ENCODE measurements around the gene PRIMA1. TPM values are rescaled to one million over a fixed set of nuclear protein-coding genes. Genes with fewer than 3 reads are reported as not detected.

PRIMA1 gene
- total RNA-seq, 1 donor = not detected

DNA sequence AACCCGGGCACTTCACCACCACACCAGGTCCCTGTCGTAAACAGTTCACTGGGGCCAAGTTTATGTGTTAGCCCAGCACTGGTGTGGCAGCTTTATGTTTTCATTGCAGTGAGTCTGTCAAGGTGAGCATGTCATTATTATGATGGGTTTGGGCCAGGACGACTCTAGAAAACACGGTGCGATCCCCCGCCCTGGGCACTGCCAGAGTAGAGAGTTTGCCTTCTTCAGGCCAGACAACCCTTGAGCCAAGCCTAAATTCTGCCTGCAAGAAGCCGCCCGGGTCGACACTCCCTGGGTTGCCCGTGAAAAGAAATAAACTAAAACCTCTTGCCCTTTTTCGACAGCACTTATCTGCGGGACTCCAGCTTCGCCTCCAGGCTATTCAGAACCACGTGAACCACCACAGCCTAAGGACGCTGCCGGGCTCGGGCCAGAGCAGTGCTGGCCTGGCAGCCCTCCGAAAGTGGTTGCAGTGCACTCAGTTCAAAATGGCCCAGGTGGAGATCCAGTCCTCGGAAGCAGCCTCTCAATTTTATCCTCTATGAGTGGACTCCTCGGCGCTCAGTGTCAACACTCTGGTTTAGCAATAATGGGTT lies 81.8 kb downstream of the PRIMA1 start:
- Histone ChIP-seq H3K4me1 (ENCODE audit: insufficient read depth, low read length) (no peaks in the 10 kb centered on the region), H3K9me3 (ENCODE audit: low read depth, low read length) (no peaks in the 10 kb centered on the region), H3K27me3 (ENCODE audit: insufficient read depth, low read length) (no peaks in the 10 kb centered on the region), H3K4me3 (ENCODE audit: low read length) (no peak overlapping the region)

DNA sequence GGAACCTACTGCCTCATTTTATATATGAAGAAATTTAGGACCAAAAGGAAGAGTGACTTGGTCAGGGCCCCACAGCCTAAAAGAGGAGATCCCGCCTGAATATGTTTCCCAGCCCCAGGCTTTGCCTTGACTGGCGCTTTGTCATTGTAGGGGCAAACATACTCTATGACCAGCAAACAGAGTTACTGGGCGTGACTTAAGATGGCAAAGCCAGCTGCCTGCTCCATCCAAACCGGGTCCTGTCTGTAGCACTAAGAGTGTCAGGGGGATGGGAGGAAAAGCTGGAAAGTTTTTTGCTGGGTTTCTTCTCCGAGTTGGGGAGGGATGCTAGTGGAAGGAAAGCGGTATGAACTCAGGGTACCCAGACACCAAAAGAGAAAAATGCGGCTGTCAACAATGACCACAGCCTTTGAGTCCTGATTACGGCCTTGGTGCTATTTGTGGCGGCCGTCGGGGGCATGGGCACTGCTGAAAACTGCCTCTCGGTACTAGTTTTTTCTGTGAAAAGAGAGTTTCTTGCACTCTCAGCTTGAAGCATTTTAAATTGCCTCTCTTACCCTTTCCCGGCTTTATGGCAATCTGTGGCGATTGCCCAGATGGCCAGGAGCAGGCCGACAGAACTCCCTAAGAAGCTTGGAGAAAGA lies 82.7 kb downstream of the PRIMA1 start:
- Histone ChIP-seq H3K9me3 (ENCODE audit: low read depth, low read length) (no peaks in the 10 kb centered on the region), H3K27me3 (ENCODE audit: insufficient read depth, low read length) (peaks cover 3% of the 10 kb centered on the region), H3K4me1 (ENCODE audit: insufficient read depth, low read length) (no peaks in the 10 kb centered on the region), H3K4me3 (ENCODE audit: low read length) (no peak overlapping the region)

DNA sequence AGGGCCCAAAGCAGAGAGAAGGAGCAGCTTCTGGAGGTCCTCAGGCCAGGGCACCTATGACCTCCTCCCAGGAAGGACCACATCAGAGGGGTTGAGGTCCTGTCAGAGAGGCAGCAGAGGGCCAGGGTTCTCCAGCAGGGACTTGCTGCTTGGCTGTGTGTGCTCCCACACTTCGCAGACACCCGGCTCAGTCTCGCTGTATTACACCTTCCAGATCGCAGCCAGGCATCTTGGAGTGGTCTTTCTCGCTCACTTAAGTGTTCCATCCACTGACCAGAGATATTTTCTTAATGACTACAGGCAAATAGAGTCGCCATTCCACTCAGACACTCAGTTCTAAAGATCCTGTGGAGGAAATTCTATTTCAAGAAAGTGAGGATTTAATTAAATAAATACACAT lies 84.3 kb downstream of the PRIMA1 start:
- H3K27me3 ChIP-seq (ENCODE audit: insufficient read depth, low read length) = peaks cover 5% of the 10 kb centered on the region
- no peaks in the 10 kb centered on the region for H3K4me1 ChIP-seq (ENCODE audit: insufficient read depth, low read length)

DNA sequence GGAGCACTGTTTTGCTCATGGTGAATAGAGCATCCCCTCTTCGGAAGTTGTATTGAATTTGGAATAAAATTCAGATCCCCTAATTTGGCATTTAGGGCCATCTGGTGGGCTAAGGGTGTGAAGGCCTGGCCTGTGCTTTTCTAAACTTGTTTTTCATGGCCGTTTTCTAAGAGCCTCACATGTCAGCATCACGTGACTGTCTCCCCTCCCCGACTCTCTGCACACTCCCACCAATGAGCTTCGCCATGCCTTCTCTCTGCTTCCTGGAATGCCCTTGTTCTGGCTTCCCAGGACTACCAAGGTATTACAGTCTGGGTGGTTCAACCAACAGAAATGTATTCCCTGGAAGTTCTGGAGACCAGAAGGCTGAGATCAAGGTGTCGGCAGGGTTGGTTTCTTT lies 85.3 kb downstream of the PRIMA1 start:
- Histone ChIP-seq H3K9me3 (ENCODE audit: low read depth, low read length) (no peaks in the 10 kb centered on the region), H3K27me3 (ENCODE audit: insufficient read depth, low read length) (peaks cover 5% of the 10 kb centered on the region), H3K4me1 (ENCODE audit: insufficient read depth, low read length) (no peaks in the 10 kb centered on the region), H3K4me3 (ENCODE audit: low read length) (no peak overlapping the region)

More for the DNA sequence above, 84.3 kb downstream of the PRIMA1 start:
- Histone ChIP-seq H3K4me3 (ENCODE audit: low read length) (no peak overlapping the region), H3K9me3 (ENCODE audit: low read depth, low read length) (no peaks in the 10 kb centered on the region)

DNA sequence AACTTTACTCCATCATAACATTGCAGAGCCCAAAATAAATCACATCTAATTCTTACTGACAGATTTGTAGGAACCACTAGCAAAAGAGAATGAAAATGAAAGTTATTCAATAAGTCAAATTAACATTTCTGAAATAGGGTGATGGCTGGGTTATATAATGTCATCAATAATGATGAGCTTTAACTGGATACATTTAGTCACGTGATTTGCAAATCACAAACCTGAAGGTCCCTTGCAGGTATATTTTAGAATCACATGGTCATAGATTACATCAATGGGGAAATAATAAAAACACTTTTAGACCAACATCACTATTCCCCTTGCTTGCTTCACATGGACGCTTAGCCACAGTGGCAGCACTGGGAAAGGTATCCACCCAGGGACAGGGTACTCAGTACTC lies 86.7 kb downstream of the PRIMA1 start:
- H3K4me3 ChIP-seq (ENCODE audit: low read length) = no peak overlapping the region
- peaks cover 5% of the 10 kb centered on the region for H3K27me3 ChIP-seq (ENCODE audit: insufficient read depth, low read length)
- no peaks in the 10 kb centered on the region for H3K4me1 ChIP-seq (ENCODE audit: insufficient read depth, low read length)
- H3K9me3 ChIP-seq (ENCODE audit: low read depth, low read length) = no peaks in the 10 kb centered on the region

DNA sequence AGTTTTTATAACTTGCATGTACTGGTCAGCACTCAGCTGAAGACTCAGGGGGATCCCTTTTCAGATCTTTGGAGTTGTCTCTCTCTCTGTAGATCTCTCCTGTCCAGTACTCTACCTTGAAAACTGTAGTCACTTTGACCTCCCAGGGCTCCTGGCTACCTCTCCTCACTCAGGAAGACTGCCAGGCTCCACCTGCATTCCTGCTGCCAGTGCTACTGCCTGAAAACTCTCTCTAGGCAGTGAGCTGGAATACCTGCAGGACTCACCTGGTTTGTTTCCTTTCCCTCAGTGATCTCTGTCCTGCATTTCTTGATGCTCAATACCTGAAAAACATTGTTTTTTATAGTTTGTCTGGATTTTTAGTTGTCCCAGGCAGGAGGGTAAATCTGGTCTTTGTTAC lies 87.4 kb downstream of the PRIMA1 start:
- Histone ChIP-seq H3K4me1 (ENCODE audit: insufficient read depth, low read length) (no peaks in the 10 kb centered on the region), H3K9me3 (ENCODE audit: low read depth, low read length) (no peaks in the 10 kb centered on the region), H3K27me3 (ENCODE audit: insufficient read depth, low read length) (peaks cover 5% of the 10 kb centered on the region), H3K4me3 (ENCODE audit: low read length) (no peak overlapping the region)

DNA sequence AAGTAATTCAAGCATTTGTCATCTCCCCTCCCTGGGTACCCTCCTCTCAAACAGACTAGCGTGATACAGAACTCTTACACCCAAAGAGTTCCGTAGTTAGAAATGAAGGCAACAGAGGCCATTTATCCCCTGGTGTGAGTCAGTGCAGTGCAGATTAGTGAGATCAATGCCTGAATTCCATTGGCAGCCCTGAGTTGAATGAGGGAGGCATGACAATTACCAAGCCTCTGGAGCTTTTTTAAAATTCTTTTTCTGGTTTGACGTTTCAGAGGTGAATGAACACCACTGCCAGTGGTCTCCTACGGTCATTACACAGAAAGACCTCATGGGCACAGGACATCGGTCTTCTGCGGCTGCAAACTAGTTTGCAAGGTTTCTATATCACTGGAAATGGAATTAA lies 94.4 kb downstream of the PRIMA1 start:
- Histone ChIP-seq H3K4me3 (ENCODE audit: low read length) (no peak overlapping the region), H3K9me3 (ENCODE audit: low read depth, low read length) (no peaks in the 10 kb centered on the region), H3K4me1 (ENCODE audit: insufficient read depth, low read length) (no peaks in the 10 kb centered on the region), H3K27me3 (ENCODE audit: insufficient read depth, low read length) (no peaks in the 10 kb centered on the region)

DNA sequence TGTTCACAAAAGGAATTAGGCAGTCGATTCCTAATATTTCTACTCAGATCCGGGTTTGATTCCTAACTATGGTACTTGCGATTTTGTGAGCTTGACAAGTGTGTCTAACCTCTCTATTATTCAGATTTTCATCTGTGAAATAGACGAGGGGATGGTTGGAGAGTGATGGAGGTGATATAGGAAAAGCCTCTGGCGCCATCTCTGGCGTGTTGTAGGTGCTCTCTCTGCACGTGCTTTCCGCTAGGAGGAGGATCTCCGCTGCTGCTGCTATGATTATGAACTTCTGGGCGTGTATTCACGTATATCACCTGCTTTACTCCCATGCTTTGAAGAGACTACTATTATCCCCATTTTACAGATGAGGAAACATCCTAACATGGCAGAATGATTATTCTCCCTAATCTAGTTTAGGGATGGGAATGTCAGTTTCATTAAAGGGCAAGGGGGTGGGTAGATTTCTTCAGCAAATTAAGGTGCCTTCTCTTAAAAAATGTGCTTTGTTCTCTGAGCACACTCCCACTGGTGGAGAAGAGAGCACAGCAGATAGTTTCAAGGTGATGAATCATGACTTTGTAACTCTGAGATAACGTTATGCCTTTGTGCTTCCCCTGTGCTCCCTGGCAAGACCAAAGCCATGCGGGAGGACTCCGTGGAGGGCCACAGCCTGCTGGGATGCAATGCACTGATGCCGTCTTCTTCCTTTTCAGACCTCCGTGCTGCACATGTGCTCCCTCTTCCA lies 97.1 kb downstream of the PRIMA1 start:
- Histone ChIP-seq H3K27me3 (ENCODE audit: insufficient read depth, low read length) (no peaks in the 10 kb centered on the region), H3K4me3 (ENCODE audit: low read length) (no peak overlapping the region), H3K9me3 (ENCODE audit: low read depth, low read length) (no peaks in the 10 kb centered on the region), H3K4me1 (ENCODE audit: insufficient read depth, low read length) (no peaks in the 10 kb centered on the region)

DNA sequence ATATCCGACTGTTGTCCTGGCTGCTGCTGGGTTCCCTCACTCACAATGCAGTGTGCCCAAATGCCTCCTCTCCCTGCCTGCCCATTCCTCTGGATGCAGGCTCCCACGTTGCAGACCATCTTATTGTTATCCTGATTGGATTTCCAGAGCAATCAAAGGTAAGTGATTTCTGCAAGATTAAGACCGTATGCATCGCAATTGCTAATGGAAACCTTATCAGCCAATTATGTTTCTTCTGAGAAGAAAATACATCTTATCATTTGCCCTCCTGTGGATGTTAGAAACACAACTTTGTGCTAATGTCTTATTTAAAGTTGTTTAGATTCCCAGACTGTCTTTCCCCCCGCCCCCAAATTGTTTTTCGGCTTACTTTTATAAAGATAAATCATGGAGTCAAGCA lies 98.1 kb downstream of the PRIMA1 start:
- Histone ChIP-seq H3K4me1 (ENCODE audit: insufficient read depth, low read length) (no peaks in the 10 kb centered on the region), H3K4me3 (ENCODE audit: low read length) (no peak overlapping the region), H3K27me3 (ENCODE audit: insufficient read depth, low read length) (no peaks in the 10 kb centered on the region), H3K9me3 (ENCODE audit: low read depth, low read length) (no peaks in the 10 kb centered on the region)

DNA sequence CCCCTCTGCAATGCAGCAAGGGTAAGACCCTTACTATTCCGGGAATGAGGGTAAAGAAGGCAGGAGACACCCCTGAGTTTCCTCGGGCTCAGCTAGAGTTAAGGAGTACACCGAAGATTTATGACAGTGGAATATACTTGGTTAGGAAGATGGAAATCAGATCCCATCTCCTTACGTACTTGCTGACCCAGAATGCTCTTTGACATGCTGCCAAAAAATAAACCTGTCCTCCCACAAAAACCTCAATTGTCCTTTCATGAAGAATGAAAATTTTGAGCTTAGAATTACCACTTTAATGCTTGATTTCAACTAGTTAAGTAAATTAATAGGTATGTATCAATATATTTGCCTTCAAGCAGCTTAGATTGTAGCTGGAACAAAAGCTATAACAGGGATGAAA lies 99.5 kb downstream of the PRIMA1 start:
- no peaks in the 10 kb centered on the region for H3K27me3 ChIP-seq (ENCODE audit: insufficient read depth, low read length)
- H3K4me3 ChIP-seq (ENCODE audit: low read length) = no peak overlapping the region
- no peaks in the 10 kb centered on the region for H3K9me3 ChIP-seq (ENCODE audit: low read depth, low read length)
- no peaks in the 10 kb centered on the region for H3K4me1 ChIP-seq (ENCODE audit: insufficient read depth, low read length)

DNA sequence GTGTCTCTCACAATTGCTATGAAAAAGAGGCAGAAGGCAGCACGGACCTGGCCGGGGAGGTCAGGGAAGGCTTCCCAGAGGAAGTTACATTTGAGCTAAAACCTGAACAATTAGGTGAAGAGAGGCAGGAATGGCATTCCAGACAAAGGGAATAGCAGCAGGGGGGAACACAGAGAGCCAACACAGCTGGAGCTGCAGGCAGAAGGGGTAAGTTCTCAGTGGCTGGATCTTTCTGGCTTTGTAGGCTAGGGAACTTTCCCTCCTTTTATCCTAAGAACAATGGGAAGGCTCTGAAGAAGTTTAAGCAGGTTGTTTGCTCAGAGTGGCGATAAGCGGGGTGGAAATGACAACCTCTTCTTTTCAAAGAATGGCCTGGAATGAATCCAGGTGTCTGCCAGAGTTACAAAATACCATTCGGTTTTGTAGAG lies 100.0 kb downstream of the PRIMA1 start:
- H3K27me3 ChIP-seq (ENCODE audit: insufficient read depth, low read length) = no peaks in the 10 kb centered on the region
- H3K9me3 ChIP-seq (ENCODE audit: low read depth, low read length) = no peaks in the 10 kb centered on the region
- no peaks in the 10 kb centered on the region for H3K4me1 ChIP-seq (ENCODE audit: insufficient read depth, low read length)
- no peak overlapping the region for H3K4me3 ChIP-seq (ENCODE audit: low read length)

DNA sequence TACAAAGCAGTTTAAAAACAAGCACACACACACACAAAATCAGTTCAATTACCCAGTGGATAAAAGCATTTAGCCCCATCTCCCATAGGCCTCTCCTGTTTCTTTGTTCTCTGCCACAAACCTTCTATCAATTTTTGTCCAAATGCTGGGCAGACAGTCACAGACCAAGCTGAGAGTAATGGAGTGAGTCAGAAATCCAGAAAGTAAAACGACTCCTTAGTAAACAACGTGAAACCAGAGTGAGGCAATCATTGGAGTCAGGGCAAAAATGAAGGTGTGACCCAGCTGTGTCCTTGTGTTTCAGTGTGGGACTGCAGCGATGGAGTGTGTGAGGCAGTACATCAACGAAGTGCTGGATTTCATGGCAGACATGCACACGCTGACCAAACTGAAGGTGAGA lies 102.0 kb downstream of the PRIMA1 start:
- no peaks in the 10 kb centered on the region for H3K27me3 ChIP-seq (ENCODE audit: insufficient read depth, low read length)
- H3K9me3 ChIP-seq (ENCODE audit: low read depth, low read length) = no peaks in the 10 kb centered on the region
- no peaks in the 10 kb centered on the region for H3K4me1 ChIP-seq (ENCODE audit: insufficient read depth, low read length)
- H3K4me3 ChIP-seq (ENCODE audit: low read length) = no peak overlapping the region

DNA sequence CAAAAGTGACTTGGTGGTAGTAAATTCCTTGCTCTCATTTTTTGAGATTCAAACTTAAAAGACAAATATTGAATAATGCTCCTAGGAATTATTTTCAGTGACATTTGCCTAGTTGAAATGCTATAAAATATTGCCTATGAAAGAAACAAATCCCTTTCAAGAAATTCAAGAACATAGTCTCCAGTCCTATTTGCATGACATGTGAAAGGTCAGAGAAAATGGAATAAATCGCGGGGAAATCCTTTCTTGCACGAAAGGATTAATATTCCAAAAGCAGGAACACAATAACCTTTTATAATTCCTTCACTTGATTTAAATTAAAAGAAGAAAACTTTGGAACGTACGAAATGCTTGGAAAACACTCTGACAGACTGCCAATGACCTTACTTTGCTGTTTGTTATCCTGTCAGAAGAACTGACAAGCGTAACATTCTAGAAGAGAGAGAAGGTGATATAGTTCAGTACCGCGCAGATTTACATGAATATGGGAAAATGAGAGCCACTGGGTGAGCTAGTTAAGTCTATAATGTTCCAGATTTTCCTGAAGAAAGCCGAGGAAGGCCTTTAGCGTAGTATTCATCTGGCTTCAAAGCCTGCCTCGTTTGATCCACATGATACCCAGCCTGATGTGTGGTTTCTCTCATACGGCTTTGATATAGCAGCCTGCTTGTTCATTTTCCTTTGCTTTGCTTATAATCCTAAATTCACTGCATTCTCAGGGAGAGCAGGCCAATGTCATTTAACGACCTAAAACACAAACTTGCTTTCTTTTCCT lies 103.0 kb downstream of the PRIMA1 start:
- no peaks in the 10 kb centered on the region for H3K9me3 ChIP-seq (ENCODE audit: low read depth, low read length)

DNA sequence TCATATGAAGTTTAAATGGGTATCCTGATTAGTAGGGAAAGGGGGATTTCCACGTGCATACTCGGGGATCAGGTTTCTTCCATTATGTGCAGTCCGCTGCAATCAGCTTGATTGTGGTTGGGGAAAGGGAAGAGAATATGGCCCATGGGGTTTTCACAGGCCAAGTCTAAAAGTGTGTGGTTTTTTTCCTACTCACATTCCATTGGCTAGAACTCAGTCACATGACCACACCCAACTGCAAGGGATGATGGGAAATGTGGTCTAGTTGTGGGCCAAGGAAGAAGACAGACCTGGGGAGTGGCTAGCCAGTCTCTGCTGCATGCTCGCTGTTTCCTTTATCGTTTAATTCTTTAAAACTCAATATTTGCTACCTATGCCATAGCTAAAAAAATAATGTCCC lies 105.1 kb downstream of the PRIMA1 start:
- Histone ChIP-seq H3K9me3 (ENCODE audit: low read depth, low read length) (no peaks in the 10 kb centered on the region), H3K27me3 (ENCODE audit: insufficient read depth, low read length) (no peaks in the 10 kb centered on the region), H3K4me1 (ENCODE audit: insufficient read depth, low read length) (no peaks in the 10 kb centered on the region), H3K4me3 (ENCODE audit: low read length) (no peak overlapping the region)

More for the DNA sequence above, 103.0 kb downstream of the PRIMA1 start:
- Histone ChIP-seq H3K4me3 (ENCODE audit: low read length) (no peak overlapping the region), H3K27me3 (ENCODE audit: insufficient read depth, low read length) (no peaks in the 10 kb centered on the region), H3K4me1 (ENCODE audit: insufficient read depth, low read length) (no peaks in the 10 kb centered on the region)

DNA sequence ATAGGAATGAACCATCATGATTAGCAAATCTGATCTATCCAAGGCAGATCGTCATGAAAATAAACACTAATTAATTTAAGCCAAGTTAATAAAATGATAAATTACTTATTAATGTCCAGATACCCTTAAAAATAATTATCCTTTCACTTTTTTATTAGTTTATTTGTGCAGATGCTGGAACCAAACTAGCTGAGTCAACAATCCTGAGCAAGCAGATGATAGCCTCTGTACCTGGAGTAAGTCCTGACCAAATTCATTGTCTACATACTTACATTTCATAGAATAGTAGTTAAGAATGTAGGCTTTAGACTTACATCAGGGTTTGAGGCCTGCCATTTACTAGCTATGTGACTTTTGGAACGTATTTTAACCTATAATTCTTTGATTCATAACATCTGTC lies 105.8 kb downstream of the PRIMA1 start:
- Histone ChIP-seq H3K4me3 (ENCODE audit: low read length) (no peak overlapping the region), H3K4me1 (ENCODE audit: insufficient read depth, low read length) (no peaks in the 10 kb centered on the region), H3K27me3 (ENCODE audit: insufficient read depth, low read length) (no peaks in the 10 kb centered on the region), H3K9me3 (ENCODE audit: low read depth, low read length) (no peaks in the 10 kb centered on the region)
